Loucy (cell line): ENCODE measurements around the gene ARHGAP24.

Experiments used
- CTCF ChIP-seq: fragments of 200-600 bp; sonication (generic); conservative IDR thresholded peaks from 2 replicates; pipeline ENCODE4 v1.5.1; 2014; ENCODE audit warnings: mild to moderate bottlenecking, antibody characterized with exemption, low read length
- EZH2phosphoT487 ChIP-seq: fragments of 200-600 bp; IDR thresholded peaks from 2 replicates; pipeline ENCODE4 v1.6.1; 2018; ENCODE audit warnings: antibody characterized with exemption, mild to moderate bottlenecking, moderate library complexity, borderline replicate concordance

GRCh38 chr4:86043755-86044592, 569.0 kb downstream of the ARHGAP24 start:
- TF ChIP-seq CTCF (peak; percentile 83), EZH2phosphoT487 (no peak)
